Activated CD8-positive, alpha-beta T cell treated with anti-CD3 and anti-CD28 coated beads for 36 hours (primary cell): ENCODE data around the gene NME3. TPM values are rescaled to one million over a fixed set of nuclear protein-coding genes. Genes with fewer than 3 reads are reported as not detected.

Experiments
- ATAC-seq: fragments of 200-7000 bp; cut with Tn5 transposase; one replicate; pipeline ENCODE4 v1.10.0; 2021; ENCODE audit warnings: mild to moderate bottlenecking, moderate library complexity
- CTCF ChIA-PET: fragments of 350-600 bp; sonication (Branson Sonifier 250); formaldehyde crosslinking; loops from one replicate; lab custom pipeline; 2021; ENCODE audit warnings: antibody characterized with exemption; lab: Charles Lee
- POLR2A ChIA-PET: fragments of 350-600 bp; sonication (Branson Sonifier 250); formaldehyde crosslinking; loops from one replicate; lab custom pipeline; 2021; ENCODE audit warnings: antibody characterized with exemption; lab: Charles Lee
- DNase-seq: peaks from one replicate; pipeline ENCODE4 v3.0.0-alpha.2; 2020
- H3K27ac Mint-ChIP-seq: one replicate; pipeline ENCODE4 v1.8.0; 2021; ENCODE audit warnings: mild to moderate bottlenecking, mixed read lengths
- H3K27me3 Mint-ChIP-seq: one replicate; pipeline ENCODE4 v1.8.0; 2021; ENCODE audit warnings: mixed read lengths
- H3K36me3 Mint-ChIP-seq: one replicate; pipeline ENCODE4 v1.8.0; 2021; ENCODE audit warnings: low read depth, mixed read lengths
- H3K4me1 Mint-ChIP-seq: one replicate; pipeline ENCODE4 v1.8.0; 2021; ENCODE audit warnings: low read depth, mixed read lengths
- H3K4me3 Mint-ChIP-seq: one replicate; pipeline ENCODE4 v1.8.0; 2021; ENCODE audit warnings: mild to moderate bottlenecking, moderate library complexity, mixed read lengths
- H3K9me3 Mint-ChIP-seq: one replicate; pipeline ENCODE4 v1.8.0; 2021; ENCODE audit warnings: mixed read lengths
- intact Hi-C: fragments of 100-400 bp; cut with micrococcal nuclease; formaldehyde crosslinking; loops from one replicate; pipeline ENCODE4 v1.10.0; 2022
- total RNA-seq, 2 experiments: library from RNA; stranded (reverse); gene quantifications; one replicate each; pipeline ENCODE4 v1.2.3, GENCODE V29; 2021
- TF ChIP-seq, protein P1 (sequence below): fragments of 200-600 bp; IDR thresholded peaks from one replicate; pipeline ENCODE4 v1.8.0; 2022; ENCODE audit warnings: antibody characterized with exemption, mild to moderate bottlenecking

Gene NME3
- total RNA-seq, 2 experiments from 2014 or later = 37.8 to 39.6 TPM

DNA sequence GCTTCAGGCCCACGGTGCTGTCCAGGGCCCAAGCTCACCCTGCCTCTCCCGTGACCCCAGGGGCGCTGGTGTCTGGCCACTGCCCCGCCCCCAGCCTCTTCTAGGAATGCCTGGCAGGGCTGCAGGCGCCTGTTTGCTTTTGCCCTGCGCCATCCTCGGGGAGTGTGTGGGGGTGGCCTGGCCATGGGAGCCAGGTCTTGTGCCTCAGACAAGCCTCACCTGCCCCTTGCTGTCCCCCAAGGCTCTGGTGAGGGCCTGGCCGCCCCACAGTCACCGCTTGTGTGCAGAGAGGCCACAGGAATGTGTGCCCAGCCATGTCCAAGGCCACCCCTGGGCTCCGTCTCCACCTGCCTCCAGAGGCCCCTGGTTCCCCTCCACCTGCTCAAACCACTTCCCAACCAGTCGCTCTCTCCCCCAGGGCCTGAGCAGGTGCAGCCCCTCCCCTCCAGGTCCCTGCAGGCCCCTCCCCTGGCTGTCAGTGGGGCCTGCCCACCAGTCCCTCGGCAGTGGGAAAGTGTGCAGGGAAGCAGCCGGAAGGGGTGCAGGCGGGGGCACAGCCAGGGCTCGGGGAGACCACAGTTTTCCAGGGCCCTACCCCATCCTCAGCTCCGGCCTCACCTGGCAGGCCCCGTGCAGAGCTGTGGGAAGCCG, 23.0 kb upstream of the NME3 start:
- CTCF ChIA-PET = no interaction called here
- POLR2A ChIA-PET = interaction anchor here (1.7 kb wide), 1 partner anchor 19 kb away, joined by 3 read pairs; no protein-coding TSS in a partner anchor
- TF ChIP-seq, protein P1, sequence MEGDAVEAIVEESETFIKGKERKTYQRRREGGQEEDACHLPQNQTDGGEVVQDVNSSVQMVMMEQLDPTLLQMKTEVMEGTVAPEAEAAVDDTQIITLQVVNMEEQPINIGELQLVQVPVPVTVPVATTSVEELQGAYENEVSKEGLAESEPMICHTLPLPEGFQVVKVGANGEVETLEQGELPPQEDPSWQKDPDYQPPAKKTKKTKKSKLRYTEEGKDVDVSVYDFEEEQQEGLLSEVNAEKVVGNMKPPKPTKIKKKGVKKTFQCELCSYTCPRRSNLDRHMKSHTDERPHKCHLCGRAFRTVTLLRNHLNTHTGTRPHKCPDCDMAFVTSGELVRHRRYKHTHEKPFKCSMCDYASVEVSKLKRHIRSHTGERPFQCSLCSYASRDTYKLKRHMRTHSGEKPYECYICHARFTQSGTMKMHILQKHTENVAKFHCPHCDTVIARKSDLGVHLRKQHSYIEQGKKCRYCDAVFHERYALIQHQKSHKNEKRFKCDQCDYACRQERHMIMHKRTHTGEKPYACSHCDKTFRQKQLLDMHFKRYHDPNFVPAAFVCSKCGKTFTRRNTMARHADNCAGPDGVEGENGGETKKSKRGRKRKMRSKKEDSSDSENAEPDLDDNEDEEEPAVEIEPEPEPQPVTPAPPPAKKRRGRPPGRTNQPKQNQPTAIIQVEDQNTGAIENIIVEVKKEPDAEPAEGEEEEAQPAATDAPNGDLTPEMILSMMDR = no peak

DNA sequence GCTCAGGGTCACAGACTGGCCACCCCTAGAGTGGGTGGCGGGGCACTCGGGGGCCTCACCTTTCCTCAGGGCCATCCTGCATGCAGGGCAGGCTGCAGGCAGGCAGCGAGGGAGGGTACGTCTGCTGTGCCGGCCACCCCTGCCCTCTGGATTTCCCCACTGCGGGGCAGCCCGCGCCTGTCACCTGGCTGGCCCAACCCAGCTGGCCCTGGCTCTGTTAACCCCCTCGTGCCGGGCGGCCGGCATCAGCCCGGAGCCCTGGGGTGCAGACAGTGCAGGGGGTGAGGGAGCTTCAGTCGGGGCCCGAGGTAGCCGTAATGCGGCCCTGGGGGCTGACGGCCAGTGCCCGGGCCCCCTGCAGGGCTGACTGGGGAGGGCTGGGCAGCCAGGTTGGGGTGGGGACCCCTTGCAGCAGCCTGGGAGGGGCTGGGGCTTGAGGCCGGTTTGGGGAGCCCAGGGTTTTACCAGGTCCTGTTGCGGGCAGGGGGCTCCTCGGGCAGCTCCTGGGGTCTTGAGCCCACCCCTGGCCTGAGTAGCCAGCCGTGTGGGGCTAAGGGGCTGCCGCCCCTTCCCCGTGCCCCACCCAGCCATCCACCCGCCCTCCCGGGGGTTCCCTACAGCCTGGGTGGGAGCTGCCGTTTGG, 22.4 kb upstream of the NME3 start, which contains the start of gene IGFALS:
Gene IGFALS (minus strand): TSS at position 128 of the 643 bp plus-strand sequence. CDS start 53 bp downstream, at position 75.
- peaks cover 7% of the 10 kb centered on the region for H3K36me3 Mint-ChIP-seq
- CTCF ChIA-PET = no interaction called here
- peaks cover 5% of the 10 kb centered on the region for H3K9me3 Mint-ChIP-seq
- TF ChIP-seq, protein P1 = no peak
- H3K4me1 Mint-ChIP-seq = no peaks in the 10 kb centered on the region
- no peaks in the 10 kb centered on the region for H3K27me3 Mint-ChIP-seq
- DNase-seq = no peak
- H3K27ac Mint-ChIP-seq = no peak within 1 kb of the TSS
- POLR2A ChIA-PET = interaction anchor here (1.7 kb wide), 1 partner anchor 19 kb away, joined by 3 read pairs; no protein-coding TSS in a partner anchor
- H3K4me3 Mint-ChIP-seq = no peak within 1 kb of the TSS
- intact Hi-C loops = no loop called here
- ATAC-seq = no peak

More for the DNA sequence above, 23.0 kb upstream of the NME3 start:
- peaks cover 10% of the 10 kb centered on the region for H3K9me3 Mint-ChIP-seq
- DNase-seq (no peak), ATAC-seq (no peak)
- H3K36me3 Mint-ChIP-seq = peaks cover 6% of the 10 kb centered on the region
- no peak overlapping the region for H3K4me3 Mint-ChIP-seq
- intact Hi-C loops = no loop called here
- H3K27me3 Mint-ChIP-seq = no peaks in the 10 kb centered on the region
- no peak overlapping the region for H3K27ac Mint-ChIP-seq
- no peaks in the 10 kb centered on the region for H3K4me1 Mint-ChIP-seq

DNA sequence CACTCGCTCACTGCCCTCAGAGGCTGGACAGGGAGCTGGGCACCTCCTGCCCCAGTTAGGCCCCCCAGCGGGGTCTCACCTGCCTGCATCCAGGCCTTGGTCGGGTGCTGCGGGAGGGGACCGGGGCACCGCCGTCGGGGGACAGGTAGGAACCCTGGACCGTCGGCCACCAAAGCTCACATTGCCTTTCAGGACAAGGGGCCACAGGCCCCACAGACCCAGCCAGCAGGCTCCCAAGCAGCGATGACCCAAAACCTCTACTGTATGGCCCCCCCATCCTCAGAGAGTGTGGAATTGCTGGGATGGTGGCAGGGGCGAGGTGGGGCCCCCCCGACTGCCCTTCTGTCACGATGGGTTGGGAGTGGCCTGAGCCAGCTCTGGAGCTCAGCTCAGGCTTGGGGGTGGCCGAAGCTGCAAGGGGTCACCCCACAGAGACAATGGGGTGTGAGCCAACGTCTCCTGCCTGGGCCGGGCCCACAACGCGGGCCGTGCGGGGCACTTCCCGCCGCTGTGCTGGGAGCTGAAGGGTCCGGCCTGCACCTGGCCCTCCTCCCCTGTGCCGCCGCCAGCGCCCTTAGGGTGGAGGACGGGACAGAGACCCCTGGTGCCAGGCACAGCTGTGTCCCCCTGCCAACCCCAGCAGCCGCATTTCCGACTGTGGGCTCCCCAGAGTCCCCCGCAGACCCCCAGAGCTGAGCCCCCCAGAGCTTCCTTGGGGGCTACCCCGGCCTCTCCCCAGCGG, 21.7 kb upstream of the NME3 start:
- no peaks in the 10 kb centered on the region for H3K27me3 Mint-ChIP-seq
- TF ChIP-seq, protein P1 = no peak
- DNase-seq (no peak), ATAC-seq (no peak)
- H3K27ac Mint-ChIP-seq = no peak overlapping the region
- H3K36me3 Mint-ChIP-seq = peaks cover 5% of the 10 kb centered on the region
- ChIA-PET POLR2A (no interaction called here), CTCF (no interaction called here)
- H3K9me3 Mint-ChIP-seq = peaks cover 5% of the 10 kb centered on the region
- H3K4me3 Mint-ChIP-seq = no peak overlapping the region
- H3K4me1 Mint-ChIP-seq = no peaks in the 10 kb centered on the region
- intact Hi-C loops = no loop called here

DNA sequence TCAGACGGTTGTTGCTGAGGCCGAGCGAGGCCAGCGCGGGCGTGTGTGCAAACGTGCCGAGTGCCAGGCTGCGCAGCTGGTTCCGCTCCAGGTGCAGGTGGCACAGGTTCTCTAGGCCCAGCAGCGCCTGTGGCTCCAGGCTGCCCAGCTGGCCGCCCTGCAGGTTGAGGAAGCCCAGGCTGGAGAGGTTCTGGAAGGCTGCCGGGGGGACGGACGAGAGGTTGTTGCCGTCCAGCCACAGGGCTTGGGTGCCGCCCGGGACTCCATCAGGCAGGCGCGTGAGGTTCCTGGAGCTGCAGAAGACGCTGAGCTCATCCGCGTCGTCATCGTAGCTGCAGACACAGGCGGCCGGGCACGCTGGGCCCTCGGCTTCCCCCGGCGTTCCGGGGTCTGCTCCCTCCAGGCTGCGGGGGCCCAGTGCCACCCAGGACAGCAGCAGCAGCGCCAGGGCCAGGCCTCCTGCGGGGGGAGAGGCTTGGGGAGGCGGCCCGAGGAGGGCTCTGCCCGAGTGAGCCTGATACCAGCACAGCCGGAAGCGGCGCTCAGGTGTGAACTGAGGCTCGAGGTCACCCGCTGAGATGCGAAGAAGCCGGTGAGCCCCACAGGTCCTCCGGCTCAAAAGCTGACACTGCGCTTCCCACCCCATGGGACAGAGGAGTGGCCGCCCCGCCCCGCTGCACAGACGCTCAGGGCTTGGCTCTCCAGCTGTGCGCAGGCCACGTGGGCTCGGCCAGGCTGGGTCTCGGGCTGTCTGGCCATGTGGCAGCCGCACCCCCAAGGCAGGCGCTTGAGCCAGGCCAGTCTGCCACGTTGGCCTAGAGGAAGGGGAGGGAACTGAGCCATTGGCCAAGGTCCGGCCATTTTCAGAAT, 20.8 kb upstream of the NME3 start:
- POLR2A ChIA-PET = no interaction called here
- ATAC-seq = no peak

More for the DNA sequence above, 20.8 kb upstream of the NME3 start:
- no peak for DNase-seq
- intact Hi-C loops = no loop called here
- Mint-ChIP-seq H3K36me3 (peaks cover 5% of the 10 kb centered on the region), H3K9me3 (peaks cover under 1% of the 10 kb centered on the region), H3K27me3 (no peaks in the 10 kb centered on the region), H3K4me3 (no peak overlapping the region), H3K27ac (no peak overlapping the region), H3K4me1 (no peaks in the 10 kb centered on the region)
- CTCF ChIA-PET = no interaction called here
- TF ChIP-seq, protein P1 = no peak
